ENCODE measurements around the gene EIF4B. TPM values are rescaled to one million over a fixed set of nuclear protein-coding genes. Genes with fewer than 3 reads are reported as not detected.

Gene EIF4B
- total and polyA plus RNA-seq, 2 of the 13 experiments (the other 11 are each of a cell fraction or from before 2014, with no cell fraction given): 416 to 548 TPM

DNA sequence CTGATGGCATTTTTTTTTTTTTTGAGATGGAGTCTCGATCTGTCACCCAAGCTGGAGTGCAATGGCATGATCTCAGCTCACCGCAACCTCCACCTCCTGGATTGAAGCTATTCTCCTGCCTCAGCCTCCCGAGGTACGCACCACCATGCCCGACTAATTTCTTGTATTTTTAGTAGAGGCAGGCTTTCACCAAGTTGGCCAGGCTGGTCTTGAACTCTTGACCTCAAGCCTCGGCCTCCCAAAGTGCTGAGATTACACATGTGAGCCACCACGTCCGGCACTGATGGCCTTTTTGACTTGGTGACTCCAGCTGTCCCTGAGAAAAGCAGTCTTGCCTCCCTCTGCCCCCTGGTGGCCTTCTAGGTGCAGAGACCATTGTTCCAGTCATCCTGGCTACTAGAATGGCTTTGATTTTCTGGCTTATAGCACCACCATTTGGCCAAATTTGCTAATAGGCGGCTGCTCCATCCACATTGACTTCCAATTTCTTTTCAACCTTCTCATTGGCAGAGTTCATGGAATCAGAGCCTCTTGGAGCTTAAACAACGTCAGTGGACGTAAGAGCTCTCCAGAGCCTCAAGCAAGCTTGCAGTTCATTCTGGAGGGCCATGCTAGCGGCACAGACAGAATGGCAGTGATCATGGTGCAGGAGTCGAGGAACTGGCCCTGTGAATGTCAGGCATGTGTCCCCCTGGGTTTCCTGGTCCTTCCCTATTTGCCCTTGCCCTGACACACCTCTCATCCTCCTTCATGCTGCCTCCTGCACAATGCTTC, 25.4 kb upstream of the EIF4B start (continued):
- TF ChIP-seq, protein P1, sequence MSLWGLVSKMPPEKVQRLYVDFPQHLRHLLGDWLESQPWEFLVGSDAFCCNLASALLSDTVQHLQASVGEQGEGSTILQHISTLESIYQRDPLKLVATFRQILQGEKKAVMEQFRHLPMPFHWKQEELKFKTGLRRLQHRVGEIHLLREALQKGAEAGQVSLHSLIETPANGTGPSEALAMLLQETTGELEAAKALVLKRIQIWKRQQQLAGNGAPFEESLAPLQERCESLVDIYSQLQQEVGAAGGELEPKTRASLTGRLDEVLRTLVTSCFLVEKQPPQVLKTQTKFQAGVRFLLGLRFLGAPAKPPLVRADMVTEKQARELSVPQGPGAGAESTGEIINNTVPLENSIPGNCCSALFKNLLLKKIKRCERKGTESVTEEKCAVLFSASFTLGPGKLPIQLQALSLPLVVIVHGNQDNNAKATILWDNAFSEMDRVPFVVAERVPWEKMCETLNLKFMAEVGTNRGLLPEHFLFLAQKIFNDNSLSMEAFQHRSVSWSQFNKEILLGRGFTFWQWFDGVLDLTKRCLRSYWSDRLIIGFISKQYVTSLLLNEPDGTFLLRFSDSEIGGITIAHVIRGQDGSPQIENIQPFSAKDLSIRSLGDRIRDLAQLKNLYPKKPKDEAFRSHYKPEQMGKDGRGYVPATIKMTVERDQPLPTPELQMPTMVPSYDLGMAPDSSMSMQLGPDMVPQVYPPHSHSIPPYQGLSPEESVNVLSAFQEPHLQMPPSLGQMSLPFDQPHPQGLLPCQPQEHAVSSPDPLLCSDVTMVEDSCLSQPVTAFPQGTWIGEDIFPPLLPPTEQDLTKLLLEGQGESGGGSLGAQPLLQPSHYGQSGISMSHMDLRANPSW (CRISPR knock-in tag; IDR thresholded peaks at IDR 0.05; ENCODE audit: borderline replicate concordance): peak; percentile 74; the same call in 1 of the 2 replicates
- TF ChIP-seq SKI (IDR thresholded peaks at IDR 0.05; ENCODE audit: partially characterized antibody): no peak
- TF ChIP-seq YEATS2 (CRISPR knock-in tag; IDR thresholded peaks at IDR 0.05; ENCODE audit: borderline replicate concordance): peak; percentile 26; the same call in 1 of the 2 replicates
- TF ChIP-seq SOX13 (IDR thresholded peaks at IDR 0.05): no peak
- TF ChIP-seq SOX13 (CRISPR knock-in tag; conservative IDR thresholded peaks at IDR 0.05 in 1 of 2, IDR thresholded peaks at IDR 0.05 in 1 of 2): no peak
- peak; percentile 56 for TF ChIP-seq CEBPG (CRISPR knock-in tag; IDR thresholded peaks at IDR 0.05)
- no peak for TF ChIP-seq NCOA5 (CRISPR knock-in tag; IDR thresholded peaks at IDR 0.05)
- peak; percentile 47; the same call in 1 of the 2 replicates for TF ChIP-seq ZNF232 (CRISPR knock-in tag; IDR thresholded peaks at IDR 0.05; ENCODE audit: borderline replicate concordance)
- no peak for TF ChIP-seq DNMT3B (CRISPR knock-in tag; conservative IDR thresholded peaks at IDR 0.05)
- TF ChIP-seq, protein P2, sequence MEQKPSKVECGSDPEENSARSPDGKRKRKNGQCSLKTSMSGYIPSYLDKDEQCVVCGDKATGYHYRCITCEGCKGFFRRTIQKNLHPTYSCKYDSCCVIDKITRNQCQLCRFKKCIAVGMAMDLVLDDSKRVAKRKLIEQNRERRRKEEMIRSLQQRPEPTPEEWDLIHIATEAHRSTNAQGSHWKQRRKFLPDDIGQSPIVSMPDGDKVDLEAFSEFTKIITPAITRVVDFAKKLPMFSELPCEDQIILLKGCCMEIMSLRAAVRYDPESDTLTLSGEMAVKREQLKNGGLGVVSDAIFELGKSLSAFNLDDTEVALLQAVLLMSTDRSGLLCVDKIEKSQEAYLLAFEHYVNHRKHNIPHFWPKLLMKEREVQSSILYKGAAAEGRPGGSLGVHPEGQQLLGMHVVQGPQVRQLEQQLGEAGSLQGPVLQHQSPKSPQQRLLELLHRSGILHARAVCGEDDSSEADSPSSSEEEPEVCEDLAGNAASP (CRISPR knock-in tag; IDR thresholded peaks at IDR 0.05; ENCODE audit: borderline replicate concordance): peak; percentile 44; the same call in 1 of the 2 replicates
- TF ChIP-seq MIXL1 (CRISPR knock-in tag; IDR thresholded peaks at IDR 0.05): peak; percentile 75; the same call in 1 of the 2 replicates
- no peak for TF ChIP-seq TBX3 (IDR thresholded peaks at IDR 0.05; ENCODE audit: borderline replicate concordance)
- TF ChIP-seq, protein P3, sequence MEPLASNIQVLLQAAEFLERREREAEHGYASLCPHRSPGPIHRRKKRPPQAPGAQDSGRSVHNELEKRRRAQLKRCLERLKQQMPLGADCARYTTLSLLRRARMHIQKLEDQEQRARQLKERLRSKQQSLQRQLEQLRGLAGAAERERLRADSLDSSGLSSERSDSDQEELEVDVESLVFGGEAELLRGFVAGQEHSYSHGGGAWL (CRISPR knock-in tag; IDR thresholded peaks at IDR 0.05): no peak
- TF ChIP-seq ZMAT3 (CRISPR knock-in tag; conservative IDR thresholded peaks at IDR 0.05): no peak
- no peak for TF ChIP-seq CREB1 (IDR thresholded peaks at IDR 0.05)
- peak; percentile 51; the same call in 1 of the 2 replicates for TF ChIP-seq CREB1 (CRISPR knock-in tag; IDR thresholded peaks at IDR 0.05)
- no peak for TF ChIP-seq ZNF451 (CRISPR knock-in tag; IDR thresholded peaks at IDR 0.05)
- TF ChIP-seq, protein P4, sequence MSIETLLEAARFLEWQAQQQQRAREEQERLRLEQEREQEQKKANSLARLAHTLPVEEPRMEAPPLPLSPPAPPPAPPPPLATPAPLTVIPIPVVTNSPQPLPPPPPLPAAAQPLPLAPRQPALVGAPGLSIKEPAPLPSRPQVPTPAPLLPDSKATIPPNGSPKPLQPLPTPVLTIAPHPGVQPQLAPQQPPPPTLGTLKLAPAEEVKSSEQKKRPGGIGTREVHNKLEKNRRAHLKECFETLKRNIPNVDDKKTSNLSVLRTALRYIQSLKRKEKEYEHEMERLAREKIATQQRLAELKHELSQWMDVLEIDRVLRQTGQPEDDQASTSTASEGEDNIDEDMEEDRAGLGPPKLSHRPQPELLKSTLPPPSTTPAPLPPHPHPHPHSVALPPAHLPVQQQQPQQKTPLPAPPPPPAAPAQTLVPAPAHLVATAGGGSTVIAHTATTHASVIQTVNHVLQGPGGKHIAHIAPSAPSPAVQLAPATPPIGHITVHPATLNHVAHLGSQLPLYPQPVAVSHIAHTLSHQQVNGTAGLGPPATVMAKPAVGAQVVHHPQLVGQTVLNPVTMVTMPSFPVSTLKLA (IDR thresholded peaks at IDR 0.05): no peak
- TF ChIP-seq, protein P5, sequence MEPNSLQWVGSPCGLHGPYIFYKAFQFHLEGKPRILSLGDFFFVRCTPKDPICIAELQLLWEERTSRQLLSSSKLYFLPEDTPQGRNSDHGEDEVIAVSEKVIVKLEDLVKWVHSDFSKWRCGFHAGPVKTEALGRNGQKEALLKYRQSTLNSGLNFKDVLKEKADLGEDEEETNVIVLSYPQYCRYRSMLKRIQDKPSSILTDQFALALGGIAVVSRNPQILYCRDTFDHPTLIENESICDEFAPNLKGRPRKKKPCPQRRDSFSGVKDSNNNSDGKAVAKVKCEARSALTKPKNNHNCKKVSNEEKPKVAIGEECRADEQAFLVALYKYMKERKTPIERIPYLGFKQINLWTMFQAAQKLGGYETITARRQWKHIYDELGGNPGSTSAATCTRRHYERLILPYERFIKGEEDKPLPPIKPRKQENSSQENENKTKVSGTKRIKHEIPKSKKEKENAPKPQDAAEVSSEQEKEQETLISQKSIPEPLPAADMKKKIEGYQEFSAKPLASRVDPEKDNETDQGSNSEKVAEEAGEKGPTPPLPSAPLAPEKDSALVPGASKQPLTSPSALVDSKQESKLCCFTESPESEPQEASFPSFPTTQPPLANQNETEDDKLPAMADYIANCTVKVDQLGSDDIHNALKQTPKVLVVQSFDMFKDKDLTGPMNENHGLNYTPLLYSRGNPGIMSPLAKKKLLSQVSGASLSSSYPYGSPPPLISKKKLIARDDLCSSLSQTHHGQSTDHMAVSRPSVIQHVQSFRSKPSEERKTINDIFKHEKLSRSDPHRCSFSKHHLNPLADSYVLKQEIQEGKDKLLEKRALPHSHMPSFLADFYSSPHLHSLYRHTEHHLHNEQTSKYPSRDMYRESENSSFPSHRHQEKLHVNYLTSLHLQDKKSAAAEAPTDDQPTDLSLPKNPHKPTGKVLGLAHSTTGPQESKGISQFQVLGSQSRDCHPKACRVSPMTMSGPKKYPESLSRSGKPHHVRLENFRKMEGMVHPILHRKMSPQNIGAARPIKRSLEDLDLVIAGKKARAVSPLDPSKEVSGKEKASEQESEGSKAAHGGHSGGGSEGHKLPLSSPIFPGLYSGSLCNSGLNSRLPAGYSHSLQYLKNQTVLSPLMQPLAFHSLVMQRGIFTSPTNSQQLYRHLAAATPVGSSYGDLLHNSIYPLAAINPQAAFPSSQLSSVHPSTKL (CRISPR knock-in tag; IDR thresholded peaks at IDR 0.05): 0 out of 2 replicates have a peak, but pooled peaks have one; percentile 19
